Measurements from ENCODE around the gene ZWINT.

The ZWINT gene, protein sequence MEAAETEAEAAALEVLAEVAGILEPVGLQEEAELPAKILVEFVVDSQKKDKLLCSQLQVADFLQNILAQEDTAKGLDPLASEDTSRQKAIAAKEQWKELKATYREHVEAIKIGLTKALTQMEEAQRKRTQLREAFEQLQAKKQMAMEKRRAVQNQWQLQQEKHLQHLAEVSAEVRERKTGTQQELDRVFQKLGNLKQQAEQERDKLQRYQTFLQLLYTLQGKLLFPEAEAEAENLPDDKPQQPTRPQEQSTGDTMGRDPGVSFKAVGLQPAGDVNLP

DNA sequence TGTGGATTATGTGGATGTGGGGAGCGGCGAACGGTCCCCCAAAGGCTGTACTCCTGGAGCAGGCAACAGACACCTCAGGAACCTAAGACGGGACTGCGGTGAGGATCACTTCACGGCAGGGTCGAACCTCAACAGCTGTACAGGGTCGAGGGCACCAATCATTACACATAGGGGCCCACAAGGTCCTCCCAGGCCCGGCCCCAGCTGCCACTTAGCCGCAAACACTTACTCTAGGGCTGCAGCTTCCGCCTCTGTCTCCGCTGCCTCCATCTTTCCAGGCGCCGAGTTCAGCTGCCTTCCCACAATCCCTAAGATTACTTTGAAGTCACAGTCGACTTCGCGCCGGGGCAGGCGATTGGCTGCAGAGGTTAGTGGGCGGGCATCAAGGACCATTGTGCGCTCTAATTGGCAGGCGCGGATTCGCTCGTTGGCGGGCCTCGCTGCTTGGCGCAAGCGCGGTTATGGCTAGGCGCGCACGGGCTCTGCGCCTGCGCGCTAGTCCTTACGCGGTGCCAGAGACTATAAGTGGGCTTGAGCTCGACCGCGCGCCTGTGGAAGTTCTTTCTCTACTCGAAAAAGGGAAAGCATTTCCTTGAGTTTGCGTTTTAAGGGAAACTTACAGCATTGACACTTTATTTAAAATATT, at the start of gene ZWINT:
TSS of gene ZWINT (minus strand) at position 293 of the 646 bp plus-strand sequence. CDS start at position 270, 23 bp downstream.
- peak within 1 kb of the TSS; percentile 96 for H3K4me3 Mint-ChIP-seq
- TF ChIP-seq, protein P1, sequence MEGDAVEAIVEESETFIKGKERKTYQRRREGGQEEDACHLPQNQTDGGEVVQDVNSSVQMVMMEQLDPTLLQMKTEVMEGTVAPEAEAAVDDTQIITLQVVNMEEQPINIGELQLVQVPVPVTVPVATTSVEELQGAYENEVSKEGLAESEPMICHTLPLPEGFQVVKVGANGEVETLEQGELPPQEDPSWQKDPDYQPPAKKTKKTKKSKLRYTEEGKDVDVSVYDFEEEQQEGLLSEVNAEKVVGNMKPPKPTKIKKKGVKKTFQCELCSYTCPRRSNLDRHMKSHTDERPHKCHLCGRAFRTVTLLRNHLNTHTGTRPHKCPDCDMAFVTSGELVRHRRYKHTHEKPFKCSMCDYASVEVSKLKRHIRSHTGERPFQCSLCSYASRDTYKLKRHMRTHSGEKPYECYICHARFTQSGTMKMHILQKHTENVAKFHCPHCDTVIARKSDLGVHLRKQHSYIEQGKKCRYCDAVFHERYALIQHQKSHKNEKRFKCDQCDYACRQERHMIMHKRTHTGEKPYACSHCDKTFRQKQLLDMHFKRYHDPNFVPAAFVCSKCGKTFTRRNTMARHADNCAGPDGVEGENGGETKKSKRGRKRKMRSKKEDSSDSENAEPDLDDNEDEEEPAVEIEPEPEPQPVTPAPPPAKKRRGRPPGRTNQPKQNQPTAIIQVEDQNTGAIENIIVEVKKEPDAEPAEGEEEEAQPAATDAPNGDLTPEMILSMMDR (IDR thresholded peaks at IDR 0.05): no peak
- H3K36me3 Mint-ChIP-seq (ENCODE audit: low read depth): peaks cover 52% of the 10 kb centered on the region
- H3K4me1 Mint-ChIP-seq: peaks cover 36% of the 10 kb centered on the region
- H3K9me3 Mint-ChIP-seq: no peaks in the 10 kb centered on the region
- peak; percentile 94 for DNase-seq
- H3K27ac Mint-ChIP-seq: peak within 1 kb of the TSS; percentile 98
- H3K27me3 Mint-ChIP-seq (ENCODE audit: low read depth, poor library complexity): no peaks in the 10 kb centered on the region

DNA sequence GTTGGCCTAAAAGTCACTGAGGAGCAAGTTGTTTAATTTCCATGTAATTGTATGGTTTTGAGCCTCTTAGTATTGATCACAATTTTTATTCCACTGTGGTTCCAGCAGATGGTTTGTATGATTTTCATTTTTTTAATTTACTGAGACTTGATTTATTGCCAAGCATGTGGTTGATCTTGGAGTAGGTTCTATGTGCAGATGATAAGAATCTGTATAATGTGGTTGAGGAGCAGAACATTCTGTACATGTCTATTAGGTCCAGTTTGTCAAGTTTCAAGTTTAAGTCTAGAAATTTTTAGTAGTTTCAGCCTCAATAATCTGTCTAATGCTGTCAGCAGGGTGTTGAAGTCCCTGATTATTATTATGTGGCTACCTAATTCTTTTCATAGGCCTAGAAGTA, 22.7 kb upstream of the ZWINT start:
- Mint-ChIP-seq H3K27me3 (ENCODE audit: low read depth, poor library complexity) (no peaks in the 10 kb centered on the region), H3K27ac (no peak overlapping the region), H3K4me3 (no peak overlapping the region), H3K36me3 (ENCODE audit: low read depth) (no peaks in the 10 kb centered on the region), H3K9me3 (peaks cover 11% of the 10 kb centered on the region), H3K4me1 (no peaks in the 10 kb centered on the region)
- TF ChIP-seq, protein P1 (IDR thresholded peaks at IDR 0.05): no peak
- DNase-seq: no peak

DNA sequence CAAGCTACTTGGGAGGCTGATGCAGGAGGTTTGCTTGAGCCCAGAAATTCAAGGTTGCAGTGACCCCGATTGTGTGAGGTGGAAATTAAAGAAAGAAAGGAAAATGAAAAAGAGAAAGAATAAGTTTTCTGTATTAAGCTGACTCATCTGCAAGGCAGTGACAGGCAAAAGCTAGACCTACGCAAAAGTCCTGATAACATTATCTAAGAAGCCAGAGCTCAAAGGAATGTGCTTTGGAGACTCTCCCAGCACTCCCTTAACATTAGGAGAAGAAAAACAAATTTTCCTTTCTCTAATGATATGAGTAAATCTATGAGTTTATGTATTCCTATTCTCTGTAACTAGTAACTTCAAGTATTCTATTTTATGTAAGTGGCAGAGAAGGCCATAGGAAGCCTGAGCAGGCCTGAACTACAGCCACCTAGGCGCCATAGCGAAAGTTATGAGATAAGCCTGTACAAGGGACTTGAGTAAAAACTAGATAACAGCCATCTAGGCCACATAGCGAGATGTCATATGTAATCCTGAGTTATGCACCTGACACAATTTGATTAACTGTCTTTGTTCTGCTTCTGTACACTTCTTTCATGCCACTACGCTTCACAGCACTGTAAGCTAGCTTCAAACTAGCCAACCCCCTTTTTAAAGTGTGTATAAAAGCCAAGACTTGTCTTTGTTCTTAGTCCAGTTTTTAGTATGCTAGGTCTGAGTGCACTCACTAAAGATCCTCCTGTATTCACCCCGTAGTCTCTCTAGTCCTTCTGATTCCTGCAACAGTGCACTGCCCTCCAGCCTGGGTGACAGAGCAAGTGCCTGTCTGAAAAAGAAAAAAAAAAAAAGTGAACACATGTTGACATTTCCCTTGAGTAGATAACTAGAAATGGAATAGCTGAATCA, 9.4 kb upstream of the ZWINT start:
- Mint-ChIP-seq H3K4me1 (no peaks in the 10 kb centered on the region), H3K4me3 (no peak overlapping the region), H3K27ac (no peak overlapping the region), H3K9me3 (peaks cover 26% of the 10 kb centered on the region), H3K36me3 (ENCODE audit: low read depth) (peaks cover 27% of the 10 kb centered on the region), H3K27me3 (ENCODE audit: low read depth, poor library complexity) (no peaks in the 10 kb centered on the region)
- TF ChIP-seq, protein P1 (IDR thresholded peaks at IDR 0.05): no peak
- DNase-seq: no peak

DNA sequence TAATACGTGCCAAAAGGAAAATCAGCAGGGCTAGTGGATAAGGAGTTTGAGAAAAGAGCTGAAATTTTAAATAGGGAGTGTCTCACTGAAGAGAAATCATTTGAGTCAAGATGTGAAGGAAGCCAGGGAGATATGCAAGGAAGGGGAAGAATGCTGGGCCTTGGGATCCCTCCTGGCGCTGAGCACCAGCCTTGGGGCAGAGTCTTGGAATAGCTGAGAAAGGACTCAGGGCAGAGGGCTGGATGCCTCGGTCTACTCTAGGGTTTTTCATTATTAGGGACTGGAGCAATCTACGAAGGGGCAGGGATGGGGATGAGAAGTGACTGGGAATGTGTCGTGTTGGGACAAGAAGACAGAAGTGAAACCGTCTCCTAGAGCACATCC, 484 bp downstream of the ZWINT start:
- peaks cover 52% of the 10 kb centered on the region for H3K36me3 Mint-ChIP-seq (ENCODE audit: low read depth)
- H3K27me3 Mint-ChIP-seq (ENCODE audit: low read depth, poor library complexity): no peaks in the 10 kb centered on the region
- DNase-seq: peak; percentile 10
- TF ChIP-seq, protein P1 (IDR thresholded peaks at IDR 0.05): no peak
- peaks cover 36% of the 10 kb centered on the region for H3K4me1 Mint-ChIP-seq
- no peaks in the 10 kb centered on the region for H3K9me3 Mint-ChIP-seq
- H3K27ac Mint-ChIP-seq: peak overlapping the region; percentile 96
- H3K4me3 Mint-ChIP-seq: peak overlapping the region; percentile 96

DNA sequence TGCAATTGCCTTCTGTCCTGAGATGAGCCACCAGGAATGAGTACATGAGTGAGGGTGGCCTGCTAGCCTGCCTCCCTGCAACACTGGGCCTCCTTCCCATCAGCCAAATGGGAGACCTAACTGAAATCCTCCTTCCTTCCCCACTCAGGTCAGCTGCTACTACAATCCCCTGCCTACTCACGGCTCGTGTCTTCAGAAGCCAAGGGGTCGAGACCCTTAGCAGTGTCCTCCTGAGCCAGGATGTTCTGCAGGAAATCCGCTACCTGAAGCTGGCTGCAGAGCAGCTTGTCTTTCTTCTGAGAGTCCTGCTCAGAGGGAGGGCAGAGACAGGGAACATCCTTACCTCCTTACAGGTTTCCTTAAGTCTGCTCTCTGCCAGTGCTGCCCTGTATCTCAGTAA, 1.2 kb downstream of the ZWINT start:
- no peaks in the 10 kb centered on the region for H3K27me3 Mint-ChIP-seq (ENCODE audit: low read depth, poor library complexity)
- no peaks in the 10 kb centered on the region for H3K9me3 Mint-ChIP-seq
- TF ChIP-seq, protein P1 (IDR thresholded peaks at IDR 0.05): no peak
- H3K27ac Mint-ChIP-seq: no peak overlapping the region
- no peak for DNase-seq
- H3K36me3 Mint-ChIP-seq (ENCODE audit: low read depth): peaks cover 56% of the 10 kb centered on the region
- peak overlapping the region; percentile 96 for H3K4me3 Mint-ChIP-seq
- H3K4me1 Mint-ChIP-seq: peaks cover 36% of the 10 kb centered on the region
